Heart left ventricle (tissue), 16 donors: Measurements from ENCODE around the gene FLYWCH2. TPM values are rescaled to one million over a fixed set of nuclear protein-coding genes. Genes with fewer than 3 reads are reported as not detected.

Experiments used
- ATAC-seq, 4 donors: fragments of 200-7000 bp; cut with Tn5 transposase; one replicate each; pipeline ENCODE4 v1.9.1; 2020 to 2022; ENCODE audit warnings: moderate library complexity in 4 of 4, mild to moderate bottlenecking in 3 of 4, moderate number of reproducible peaks in 1 of 4
- DNase-seq, 5 donors: peaks; one replicate each; pipeline ENCODE4 v3.0.0-alpha.2; 2020
- H3K27ac ChIP-seq, 12 donors: fragments of 200-600 bp; sonication (generic) in 4 of 12; one replicate each; pipeline versions ENCODE4 v1.5.0 to v1.8.0; 2016 to 2022; ENCODE audit warnings: mild to moderate bottlenecking in 2 of 12
- H3K27me3 ChIP-seq, 9 donors: fragments of 200-600 bp; sonication (generic) in 2 of 9; one replicate each; pipeline versions ENCODE4 v1.5.1 to v1.8.0; 2016 to 2022; ENCODE audit warnings: mild to moderate bottlenecking in 3 of 9
- H3K36me3 ChIP-seq, 9 donors: fragments of 200-600 bp; sonication (generic) in 2 of 9; one replicate each; pipeline versions ENCODE4 v1.5.0 to v1.8.0; 2018 to 2022; ENCODE audit warnings: mild to moderate bottlenecking in 2 of 9
- H3K4me1 ChIP-seq, 12 donors: fragments of 200-600 bp; sonication (generic) in 4 of 12; one replicate each; pipeline versions ENCODE4 v1.5.0 to v1.8.0; 2016 to 2022; ENCODE audit warnings: mild to moderate bottlenecking in 3 of 12
- H3K4me3 ChIP-seq, 12 donors: fragments of 200-600 bp; sonication (generic) in 4 of 12; one replicate each; pipeline versions ENCODE4 v1.5.0 to v1.8.0; 2017 to 2022; ENCODE audit warnings: mild to moderate bottlenecking in 9 of 12, moderate library complexity in 4 of 12
- H3K9me3 ChIP-seq, 12 donors: fragments of 200-600 bp; sonication (generic) in 4 of 12; one replicate each; pipeline versions ENCODE4 v1.5.0 to v1.8.0; 2016 to 2022; ENCODE audit warnings: mild to moderate bottlenecking in 1 of 12
- CTCF ChIP-seq, 12 donors: fragments of 200-600 bp; sonication (generic) in 4 of 12; IDR thresholded peaks; one replicate each; pipeline versions ENCODE4 v1.5.0 to v1.8.0; 2018 to 2022; ENCODE audit warnings: antibody characterized with exemption in 12 of 12, mild to moderate bottlenecking in 5 of 12
- POLR2A ChIP-seq, 2 donors: fragments of 450-650 bp; IDR thresholded peaks; one replicate each; pipeline ENCODE4 v1.6.1; 2017; ENCODE audit warnings: antibody characterized with exemption in 2 of 2, mild to moderate bottlenecking in 2 of 2, moderate library complexity in 2 of 2
- WGBS, 4 donors: extraction: QIAGEN DNeasy Blood & Tissue Kit in 2 of 4; methylation state at CpG; one replicate each; pipeline versions ENCODE4 v1.1.5 to v1.1.7; 2013 to 2018; 5-methylcytosine and 5-hydroxymethylcytosine counted together
- intact Hi-C, 10 donors: fragments of 100-400 bp; cut with DNase I; formaldehyde crosslinking; loops; one replicate each; pipeline versions ENCODE4 v1.11.1 to v1.14.2; 2022
- polyA plus RNA-seq, 2 donors: library from polyadenylated mRNA; stranded (reverse); fragments of 200-250 nt; gene quantifications; one replicate each; pipeline ENCODE4 v1.2.3, GENCODE V29; 2013
- total RNA-seq, 9 donors: library from RNA; depleted of rRNA in 2 of 9; stranded (reverse); fragments of >200 nt in 2 of 9; fragmentation: NEBNext Ultra II Directional in 3 of 9; extraction: Animal tissue kit (Norgen Biotek cat#: 25700) in 3 of 9; gene quantifications; one replicate each; pipeline versions ENCODE4 v1.1.0 to v1.2.4, GENCODE V29; 2016 to 2023
- donor health status: ischemic (EF 13 %, LVEDD 7.1; RV severe dilation, severe dysfunction).
- donor health status: healthy with polysubstance abuse.
- donor health status: DM: no; HTN: yes; CAD: no.
- donor health status: DM: no; HTN: no; CAD: no.
- donor health status: ischemic (EF 25% LVEDD 6.9; RV normal size, moderate dysfunction).
- donor health status: ischemic (EF 25% LVEDD 5.7; RV mildly dilated, moderate dysfunction).
- donor health status: healthy.
- donor health status: DM: yes; HTN: yes; CAD: no.
- donor health status: ischemic (EF 35%, LVEDD 5.7; RV mildly dilated, moderate dysfunction).
- donor health status: nonischemic (EF 11% LVEDD 7.7; RV severe dilation, severe dysfunction).
- donor health status: DM: yes; HTN: yes; CAD: no.
- donor health status: PGD.
- donor health status: ischemic (EF 29% LVEDD 5.4; RV normal size, mild dysfunction).
- donor health status: nonischemic (EF 23%, LVEDD 6.1; RV moderate dilation, normal function).

Gene FLYWCH2
- total and polyA plus RNA-seq, 11 donors, result 20.1 to 64.1 (median 23.7) TPM

- intact Hi-C loops, result no loop called here
- DNase-seq (no peak), ATAC-seq (no peak)
- Histone ChIP-seq H3K4me3 (no peak overlapping the region), H3K4me1 (peaks cover 0 to 12% (median 3%) of the 10 kb centered on the region in 12 donors), H3K36me3 (peaks cover 0 to 46% (median 29%) of the 10 kb centered on the region in 9 donors), H3K27ac (no peak overlapping the region), H3K9me3 (no peaks in the 10 kb centered on the region), H3K27me3 (no peaks in the 10 kb centered on the region)
- WGBS, 4 donors, result 74 to 80% (median 79%) methylated on average over 29 to 42 of the region's 42 CpGs
- TF ChIP-seq POLR2A (IDR thresholded peaks at IDR 0.05) (no peak), CTCF (IDR thresholded peaks at IDR 0.05) (no peak)
These were observed 42.1 kb downstream of the FLYWCH2 start for GRCh38 chr16:2924901-2925755.

GRCh38 chr16:2925951-2926649 lies 43.1 kb downstream of the FLYWCH2 start:
- DNase-seq (no peak), ATAC-seq (no peak)
- intact Hi-C loops, result loop anchor here in 3 of 10 donors (2.0 kb wide), 3 partner anchors 51 to 87 kb away; partner anchors contain the start of gene PKMYT1 (in 1 of the 3)
- TF ChIP-seq POLR2A (IDR thresholded peaks at IDR 0.05) (no peak), CTCF (IDR thresholded peaks at IDR 0.05) (no peak)
- Histone ChIP-seq H3K27me3 (no peaks in the 10 kb centered on the region), H3K4me1 (peaks cover 0 to 12% (median 3%) of the 10 kb centered on the region in 12 donors), H3K4me3 (no peak overlapping the region), H3K9me3 (no peaks in the 10 kb centered on the region), H3K27ac (no peak overlapping the region), H3K36me3 (peaks cover 0 to 49% (median 33%) of the 10 kb centered on the region in 9 donors)
- WGBS, 4 donors, result 75 to 79% (median 78%) methylated on average over 9 of the region's 9 CpGs

- Histone ChIP-seq H3K9me3 (no peaks in the 10 kb centered on the region), H3K36me3 (peaks cover 0 to 49% (median 33%) of the 10 kb centered on the region in 9 donors), H3K27me3 (no peaks in the 10 kb centered on the region), H3K27ac (no peak overlapping the region), H3K4me1 (peaks cover 0 to 12% (median 3%) of the 10 kb centered on the region in 12 donors), H3K4me3 (peak overlapping the region in 8 of 12 donors; percentile 7 to 51 (median 24))
- ATAC-seq (no peak), DNase-seq (no peak)
- TF ChIP-seq CTCF (IDR thresholded peaks at IDR 0.05) (no peak), POLR2A (IDR thresholded peaks at IDR 0.05) (no peak)
- WGBS, 4 donors, result 78 to 84% (median 79%) methylated on average over 5 of the region's 5 CpGs
- intact Hi-C loops, result loop anchor here in 3 of 10 donors (2.0 kb wide), 3 partner anchors 52 to 88 kb away; partner anchors contain the start of gene PKMYT1 (in 1 of the 3)
These were observed 43.6 kb downstream of the FLYWCH2 start for GRCh38 chr16:2926650-2926999.
